ENCODE measurements around the gene CLTCL1. TPM values are rescaled to one million over a fixed set of nuclear protein-coding genes. Genes with fewer than 3 reads are reported as not detected.

The CLTCL1 gene
- total RNA-seq, 1 donor from 2014 or later: 3.4 TPM

DNA sequence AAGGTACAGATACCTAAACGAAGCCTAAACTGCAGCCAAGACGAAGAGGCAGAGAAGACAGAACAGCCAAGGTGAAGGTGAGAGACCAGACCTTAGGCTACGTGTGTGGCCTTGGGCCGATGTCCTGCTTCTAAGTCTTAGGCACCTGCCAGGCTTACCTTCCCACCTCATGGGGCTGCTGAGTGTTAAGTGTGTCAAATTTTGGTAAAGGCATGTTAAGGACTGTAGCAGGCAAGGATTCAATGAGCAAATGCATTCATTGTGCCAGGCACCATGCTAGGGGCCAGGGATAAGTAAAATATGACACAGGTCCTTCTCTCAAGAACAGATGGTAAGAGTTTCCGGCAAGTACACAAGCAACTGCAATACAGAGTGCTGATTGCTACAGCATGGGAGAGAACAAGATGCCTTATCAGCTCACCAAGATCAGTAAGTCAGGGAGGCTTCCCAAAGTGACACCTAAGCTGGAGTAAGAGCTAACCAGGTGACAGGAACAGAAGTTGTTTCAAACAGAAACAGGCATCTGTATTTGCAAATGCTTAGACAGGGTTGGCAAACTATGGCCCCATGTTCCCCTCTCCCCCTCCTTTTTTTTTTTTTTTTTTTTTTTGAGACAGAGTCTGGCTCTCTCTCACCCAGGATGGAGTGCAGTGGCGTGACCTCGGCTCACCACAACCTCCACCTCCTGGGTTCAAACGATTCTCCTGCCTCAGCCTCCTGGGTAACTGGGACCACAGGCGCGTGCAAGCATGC, 46.7 kb downstream of the CLTCL1 start:
- no peak for DNase-seq (ENCODE audit: low spot score)

GRCh38 chr22:19242699-19243098, 48.8 kb downstream of the CLTCL1 start:
- DNase-seq (ENCODE audit: low spot score): no peak

GRCh38 chr22:19241593-19241906, 50.0 kb downstream of the CLTCL1 start:
- no peak for DNase-seq (ENCODE audit: low spot score)

GRCh38 chr22:19240813-19241592, 50.5 kb downstream of the CLTCL1 start:
- DNase-seq (ENCODE audit: low spot score): no peak

DNA sequence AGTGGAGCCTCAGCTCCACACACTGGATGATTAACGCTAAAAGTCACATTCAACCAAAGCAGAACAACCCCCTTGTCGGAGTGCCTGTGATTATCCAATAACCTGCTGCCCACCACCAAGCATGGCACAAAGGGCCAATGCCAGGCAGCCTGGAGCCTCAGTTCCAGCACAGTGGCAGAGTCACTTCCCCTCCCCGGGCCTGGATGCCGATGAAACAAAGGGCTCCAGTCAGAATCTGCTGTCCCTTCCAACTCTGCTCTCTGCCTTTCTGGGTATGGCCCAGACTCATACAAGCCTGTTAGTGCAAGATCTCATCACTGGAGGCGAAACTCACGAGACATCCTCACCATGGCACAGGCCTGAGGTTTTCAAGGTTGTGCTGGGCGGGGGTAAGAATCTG, 52.1 kb downstream of the CLTCL1 start:
- no peak for DNase-seq (ENCODE audit: low spot score)

GRCh38 chr22:19238900-19239299, 52.6 kb downstream of the CLTCL1 start:
- DNase-seq (ENCODE audit: low spot score): no peak

GRCh38 chr22:19235874-19236273, 55.6 kb downstream of the CLTCL1 start:
- DNase-seq (ENCODE audit: low spot score): no peak

DNA sequence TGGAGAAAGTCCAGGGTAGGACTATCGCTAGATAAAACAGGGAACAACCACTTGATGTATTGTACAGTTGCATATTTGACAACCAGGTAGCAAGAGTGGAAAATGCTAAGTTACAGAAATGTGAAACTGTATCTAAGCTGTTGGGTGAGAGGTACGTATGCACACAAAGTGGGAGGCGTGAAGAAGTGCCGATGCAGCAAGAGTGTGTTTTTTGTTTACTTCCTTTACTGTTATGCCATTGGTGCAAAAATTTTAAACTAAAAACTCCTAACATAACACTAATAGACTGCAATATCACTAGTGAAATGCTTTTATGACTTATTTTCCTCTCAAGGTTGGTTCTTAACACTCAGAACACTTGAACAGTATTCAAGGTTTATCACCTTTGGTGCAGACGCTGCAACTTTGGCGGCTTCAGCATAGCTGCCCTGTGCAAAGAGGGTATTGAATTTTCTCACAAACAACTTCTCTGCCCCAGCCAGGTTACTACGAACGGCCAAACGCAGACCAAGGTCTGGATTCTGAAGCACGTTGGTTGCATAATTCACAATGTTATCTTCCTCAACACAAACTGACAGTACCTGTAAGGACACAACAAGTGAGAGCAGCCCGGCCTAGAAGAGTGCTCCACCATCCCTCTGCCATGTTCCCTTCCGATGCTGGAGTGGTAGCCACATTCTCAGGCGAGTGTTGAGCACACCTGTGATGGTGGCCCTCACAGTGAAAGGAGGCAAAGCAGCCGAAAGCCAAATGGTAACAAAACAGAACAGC, 57.2 kb downstream of the CLTCL1 start:
- DNase-seq (ENCODE audit: low spot score): no peak

- DNase-seq (ENCODE audit: low spot score): no peak
These were observed 58.3 kb downstream of the CLTCL1 start for GRCh38 chr22:19233189-19233661.

DNA sequence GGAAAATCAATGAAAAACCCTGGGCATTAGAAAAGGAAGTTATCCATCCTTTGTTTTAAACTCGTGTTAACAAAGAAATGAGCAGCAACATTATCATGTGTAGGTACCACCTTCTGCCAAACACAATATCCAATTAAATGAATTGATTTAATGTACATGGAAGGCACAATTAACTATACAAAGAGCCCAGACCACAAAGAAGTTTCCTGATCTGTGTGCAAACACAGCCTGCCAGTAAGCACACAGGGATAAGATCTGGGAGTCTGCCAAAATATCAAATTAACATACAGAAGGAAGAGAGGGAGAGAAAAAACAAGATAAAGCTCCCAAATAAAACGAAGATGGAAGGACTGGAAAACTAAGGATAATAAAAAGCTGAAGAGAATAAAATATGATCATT, 58.9 kb downstream of the CLTCL1 start:
- no peak for DNase-seq (ENCODE audit: low spot score)

- DNase-seq (ENCODE audit: low spot score): no peak
These were observed 59.5 kb downstream of the CLTCL1 start for GRCh38 chr22:19231986-19232385.

GRCh38 chr22:19229600-19229999, 61.9 kb downstream of the CLTCL1 start:
- no peak for DNase-seq (ENCODE audit: low spot score)

DNA sequence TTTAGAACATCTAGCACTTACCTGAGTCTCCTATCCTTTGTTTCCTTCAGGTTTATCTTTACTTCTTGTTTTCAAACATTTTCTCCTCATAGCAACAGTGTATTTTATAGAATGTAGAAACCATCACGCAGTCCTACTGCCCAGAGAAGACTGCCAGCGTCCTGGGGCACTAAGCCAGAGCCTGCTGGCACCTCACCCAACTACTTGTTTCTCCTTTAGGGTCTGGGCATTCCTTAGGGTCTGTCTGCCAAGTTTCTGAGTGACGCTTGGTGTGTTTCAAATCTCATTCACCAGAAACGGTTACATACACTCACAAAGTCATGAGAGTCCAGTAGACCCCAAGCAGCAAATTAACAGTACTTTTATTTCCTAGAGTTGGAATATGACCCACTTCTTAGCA, 63.3 kb downstream of the CLTCL1 start:
- DNase-seq (ENCODE audit: low spot score): no peak

DNA sequence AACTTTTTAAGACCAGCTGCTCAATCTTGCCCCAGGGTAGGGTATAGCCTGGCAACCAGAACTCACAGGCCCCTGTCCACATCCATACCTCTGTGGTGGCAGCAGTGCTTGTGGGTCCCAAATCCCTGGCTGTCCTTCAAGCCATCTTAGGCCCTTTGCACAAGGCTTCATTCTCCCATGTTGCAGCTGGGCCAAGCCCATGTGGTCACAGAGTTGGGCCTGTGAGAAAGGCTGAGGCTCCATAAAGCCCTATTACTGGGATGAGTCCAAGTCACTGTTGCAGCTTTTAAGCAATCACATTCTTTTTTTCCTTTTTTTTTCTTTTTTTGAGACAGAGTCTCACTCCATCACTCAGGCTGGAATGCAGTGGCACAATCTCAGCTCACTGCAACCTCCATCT, 65.1 kb downstream of the CLTCL1 start:
- DNase-seq (ENCODE audit: low spot score): no peak

GRCh38 chr22:19225560-19225959, 66.0 kb downstream of the CLTCL1 start:
- no peak for DNase-seq (ENCODE audit: low spot score)

GRCh38 chr22:19224985-19225384, 66.5 kb downstream of the CLTCL1 start:
- DNase-seq (ENCODE audit: low spot score): no peak

GRCh38 chr22:19224557-19224956, 67.0 kb downstream of the CLTCL1 start:
- no peak for DNase-seq (ENCODE audit: low spot score)

- DNase-seq (ENCODE audit: low spot score): no peak
These were observed 67.9 kb downstream of the CLTCL1 start for GRCh38 chr22:19223617-19224016.

DNA sequence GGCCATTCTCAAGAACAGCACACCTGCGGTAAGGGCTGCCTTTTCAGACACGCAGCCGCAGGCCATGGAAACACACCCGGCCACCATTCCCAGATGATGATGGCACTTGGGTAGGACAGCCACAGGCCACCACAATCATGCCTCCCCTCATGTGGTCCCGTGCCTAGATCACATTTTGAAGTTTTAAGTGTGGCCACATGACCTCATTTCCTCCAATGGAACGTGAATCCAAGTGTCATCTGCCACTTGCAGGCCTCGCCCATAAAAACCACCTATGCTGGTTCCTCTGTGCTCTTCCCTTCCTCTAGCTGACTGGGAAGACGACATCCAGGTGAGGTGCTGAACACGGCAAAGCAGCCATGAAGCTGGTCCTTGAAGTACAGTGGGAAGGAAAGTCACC, 68.4 kb downstream of the CLTCL1 start:
- DNase-seq (ENCODE audit: low spot score): no peak

GRCh38 chr22:19222242-19223005, 69.1 kb downstream of the CLTCL1 start:
- no peak for DNase-seq (ENCODE audit: low spot score)

DNA sequence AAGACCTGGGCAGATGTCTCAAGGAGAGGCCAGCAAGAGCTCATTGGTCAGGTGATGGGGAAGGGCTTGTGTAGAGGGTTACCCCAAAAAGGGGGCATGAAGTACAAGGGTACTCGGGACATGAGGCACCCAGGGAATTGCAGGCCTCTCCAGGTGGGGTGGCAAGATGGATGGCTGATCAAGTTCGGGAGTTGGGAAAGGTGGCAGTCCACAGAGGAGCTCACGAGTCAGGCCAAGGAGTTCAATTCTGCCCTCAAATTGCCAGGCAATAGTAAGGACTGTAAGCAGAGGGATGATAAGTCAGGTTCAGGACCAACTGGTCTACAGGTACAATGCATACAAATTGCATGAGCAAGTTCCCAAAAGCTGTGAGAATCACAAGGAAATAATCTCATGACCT, 70.7 kb downstream of the CLTCL1 start:
- DNase-seq (ENCODE audit: low spot score): no peak
